GM12892 (cell line): ENCODE results near the gene ROBO3.

Experiments
- POLR2A ChIP-seq: IDR thresholded peaks from 2 replicates; pipeline ENCODE4 v1.6.1; 2011; ENCODE audit warnings: low read depth, low read length, control low read depth
- POLR2AphosphoS5 ChIP-seq: IDR thresholded peaks from 2 replicates; pipeline ENCODE4 v1.6.1; 2011; ENCODE audit warnings: low read depth, low read length, control low read depth
- TAF1 ChIP-seq: IDR thresholded peaks from 2 replicates; pipeline ENCODE4 v1.6.1; 2011; ENCODE audit warnings: low read depth, mild to moderate bottlenecking, control low read depth, low read length, borderline replicate concordance

- TF ChIP-seq POLR2AphosphoS5 (no peak), POLR2A (no peak), TAF1 (no peak)
Observed at GRCh38 chr11:124834526-124835180, 30.6 kb upstream of the ROBO3 start.
